Adipocyte (in vitro differentiated cells): ENCODE measurements around the gene UNC5A.

Experiments
- DNase-seq: peaks from one replicate; pipeline ENCODE4 v3.0.0-alpha.2; 2015; ENCODE audit warnings: low read depth
- H3K27me3 ChIP-seq: replicated peaks from 2 replicates; pipeline ENCODE4 v1.7.0; 2013; ENCODE audit warnings: mild to moderate bottlenecking, low read length, moderate library complexity; ENCODE audit not compliant: control insufficient read depth, insufficient read depth
- H3K36me3 ChIP-seq: 2 replicates; pipeline ENCODE4 v1.7.0; 2013; ENCODE audit warnings: low read length, mild to moderate bottlenecking, moderate library complexity; ENCODE audit not compliant: control insufficient read depth, insufficient read depth, severe bottlenecking
- H3K4me1 ChIP-seq: 2 replicates; pipeline ENCODE4 v1.7.0; 2013; ENCODE audit warnings: mild to moderate bottlenecking, low read length, moderate library complexity; ENCODE audit not compliant: control insufficient read depth, insufficient read depth
- H3K4me3 ChIP-seq: 2 replicates; pipeline ENCODE4 v1.7.0; 2013; ENCODE audit warnings: mild to moderate bottlenecking, low read length, moderate library complexity
- H3K9ac ChIP-seq: 2 replicates; pipeline ENCODE4 v1.7.0; 2013; ENCODE audit warnings: mild to moderate bottlenecking, low read length, moderate library complexity
- H3K9me3 ChIP-seq: 2 replicates; pipeline ENCODE4 v1.7.0; 2013; ENCODE audit warnings: mild to moderate bottlenecking, low read length, moderate library complexity; ENCODE audit not compliant: control insufficient read depth

Gene UNC5A

GRCh38 chr5:176888016-176888864 is 77.9 kb downstream of the UNC5A start:
- H3K4me3 ChIP-seq: no peak overlapping the region
- H3K36me3 ChIP-seq: no peaks in the 10 kb centered on the region
- peaks cover 59% of the 10 kb centered on the region for H3K27me3 ChIP-seq
- no peaks in the 10 kb centered on the region for H3K4me1 ChIP-seq
- DNase-seq: no peak
- no peak overlapping the region for H3K9ac ChIP-seq
- no peaks in the 10 kb centered on the region for H3K9me3 ChIP-seq

GRCh38 chr5:176888865-176889165 is 78.5 kb downstream of the UNC5A start:
- no peaks in the 10 kb centered on the region for H3K36me3 ChIP-seq
- H3K4me3 ChIP-seq: no peak overlapping the region
- no peaks in the 10 kb centered on the region for H3K4me1 ChIP-seq
- no peak for DNase-seq
- peaks cover 53% of the 10 kb centered on the region for H3K27me3 ChIP-seq
- H3K9ac ChIP-seq: no peak overlapping the region
- no peaks in the 10 kb centered on the region for H3K9me3 ChIP-seq

- no peak for DNase-seq
- H3K9ac ChIP-seq: no peak overlapping the region
- no peaks in the 10 kb centered on the region for H3K9me3 ChIP-seq
- H3K4me3 ChIP-seq: no peak overlapping the region
- peaks cover 52% of the 10 kb centered on the region for H3K27me3 ChIP-seq
- no peaks in the 10 kb centered on the region for H3K4me1 ChIP-seq
- H3K36me3 ChIP-seq: no peaks in the 10 kb centered on the region
Measured at GRCh38 chr5:176889321-176890280, 79.2 kb downstream of the UNC5A start.

- Histone ChIP-seq H3K9ac (no peak overlapping the region), H3K9me3 (no peaks in the 10 kb centered on the region), H3K27me3 (peaks cover 48% of the 10 kb centered on the region), H3K4me3 (no peak overlapping the region), H3K36me3 (no peaks in the 10 kb centered on the region), H3K4me1 (no peaks in the 10 kb centered on the region)
- no peak for DNase-seq
Measured at GRCh38 chr5:176890455-176891330, 80.3 kb downstream of the UNC5A start.

GRCh38 chr5:176891331-176891958 is 81.1 kb downstream of the UNC5A start:
- no peak overlapping the region for H3K4me3 ChIP-seq
- H3K9ac ChIP-seq: no peak overlapping the region
- H3K36me3 ChIP-seq: no peaks in the 10 kb centered on the region
- DNase-seq: no peak
- H3K9me3 ChIP-seq: no peaks in the 10 kb centered on the region
- no peaks in the 10 kb centered on the region for H3K4me1 ChIP-seq
- H3K27me3 ChIP-seq: peaks cover 48% of the 10 kb centered on the region

DNA sequence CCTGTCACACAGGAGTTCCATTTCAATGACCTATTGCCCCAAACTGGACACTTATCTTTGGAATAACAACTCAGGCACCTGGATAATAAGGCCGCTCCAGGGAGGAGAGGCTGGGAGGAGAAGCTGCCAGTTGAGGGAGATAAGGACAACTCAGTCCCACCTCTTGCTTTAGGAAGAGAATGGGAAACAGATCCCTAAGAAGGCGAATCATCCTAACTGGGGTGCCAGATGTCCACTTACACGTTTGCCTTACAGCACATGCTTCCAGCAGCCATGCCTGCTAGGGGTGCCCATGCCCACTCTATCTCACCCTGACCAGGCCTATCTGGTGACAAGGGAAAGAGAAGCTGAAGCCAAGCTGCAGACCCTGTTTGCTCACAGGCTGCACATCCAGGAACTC is 82.3 kb downstream of the UNC5A start:
- peaks cover 52% of the 10 kb centered on the region for H3K27me3 ChIP-seq

GRCh38 chr5:176894298-176894697 is 83.9 kb downstream of the UNC5A start:
- Histone ChIP-seq H3K4me1 (no peaks in the 10 kb centered on the region), H3K4me3 (no peak overlapping the region), H3K9ac (no peak overlapping the region), H3K9me3 (no peaks in the 10 kb centered on the region), H3K27me3 (peaks cover 40% of the 10 kb centered on the region), H3K36me3 (no peaks in the 10 kb centered on the region)
- no peak for DNase-seq

More for the DNA sequence above, 82.3 kb downstream of the UNC5A start:
- no peak for DNase-seq
- no peaks in the 10 kb centered on the region for H3K4me1 ChIP-seq
- no peak overlapping the region for H3K9ac ChIP-seq
- no peaks in the 10 kb centered on the region for H3K36me3 ChIP-seq
- no peak overlapping the region for H3K4me3 ChIP-seq
- no peaks in the 10 kb centered on the region for H3K9me3 ChIP-seq

DNA sequence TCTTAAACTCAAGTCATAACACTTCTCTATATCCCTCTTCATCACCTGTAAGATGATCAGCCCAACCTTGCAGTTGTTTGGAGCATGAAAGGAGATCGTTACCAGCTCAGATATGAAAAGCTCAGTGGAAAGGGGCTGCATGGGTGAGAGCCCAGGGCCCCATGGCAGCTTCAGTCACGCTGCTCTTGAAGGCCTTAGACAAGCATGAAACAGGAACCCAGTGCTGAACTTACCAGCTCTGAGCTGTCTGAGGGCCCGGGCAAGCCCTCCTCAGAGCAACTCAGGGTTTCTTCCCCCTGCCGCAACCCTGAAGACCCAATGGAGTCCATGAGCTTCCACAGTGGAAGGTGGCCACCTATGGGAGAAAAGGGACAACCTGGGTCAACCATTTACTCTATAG is 85.5 kb downstream of the UNC5A start:
- Histone ChIP-seq H3K9ac (no peak overlapping the region), H3K4me1 (no peaks in the 10 kb centered on the region), H3K27me3 (peaks cover 29% of the 10 kb centered on the region), H3K36me3 (no peaks in the 10 kb centered on the region), H3K4me3 (no peak overlapping the region), H3K9me3 (no peaks in the 10 kb centered on the region)
- no peak for DNase-seq

DNA sequence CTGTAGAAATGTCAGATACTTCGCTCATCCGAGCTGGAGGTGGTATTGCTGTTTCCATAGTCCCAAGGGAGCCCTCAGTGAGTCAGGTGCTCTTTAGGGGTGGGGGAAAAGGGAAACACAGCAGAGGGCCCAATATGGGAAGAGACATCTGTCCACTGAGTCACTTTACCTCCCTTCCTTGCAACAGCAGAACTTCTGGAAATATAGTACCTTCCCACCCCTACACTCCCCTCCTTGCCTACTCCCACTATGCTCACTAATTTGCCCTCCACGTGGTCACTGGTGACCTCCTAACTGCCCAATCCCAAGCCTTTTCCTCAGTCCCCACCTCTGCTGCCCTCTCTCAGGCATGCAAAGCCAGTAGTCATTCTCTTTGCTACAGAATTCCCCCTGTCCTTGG is 86.9 kb downstream of the UNC5A start:
- H3K9ac ChIP-seq: no peak overlapping the region
- H3K27me3 ChIP-seq: peaks cover 15% of the 10 kb centered on the region
- no peaks in the 10 kb centered on the region for H3K9me3 ChIP-seq
- no peaks in the 10 kb centered on the region for H3K4me1 ChIP-seq
- peaks cover 4% of the 10 kb centered on the region for H3K36me3 ChIP-seq
- no peak overlapping the region for H3K4me3 ChIP-seq
- DNase-seq: no peak

DNA sequence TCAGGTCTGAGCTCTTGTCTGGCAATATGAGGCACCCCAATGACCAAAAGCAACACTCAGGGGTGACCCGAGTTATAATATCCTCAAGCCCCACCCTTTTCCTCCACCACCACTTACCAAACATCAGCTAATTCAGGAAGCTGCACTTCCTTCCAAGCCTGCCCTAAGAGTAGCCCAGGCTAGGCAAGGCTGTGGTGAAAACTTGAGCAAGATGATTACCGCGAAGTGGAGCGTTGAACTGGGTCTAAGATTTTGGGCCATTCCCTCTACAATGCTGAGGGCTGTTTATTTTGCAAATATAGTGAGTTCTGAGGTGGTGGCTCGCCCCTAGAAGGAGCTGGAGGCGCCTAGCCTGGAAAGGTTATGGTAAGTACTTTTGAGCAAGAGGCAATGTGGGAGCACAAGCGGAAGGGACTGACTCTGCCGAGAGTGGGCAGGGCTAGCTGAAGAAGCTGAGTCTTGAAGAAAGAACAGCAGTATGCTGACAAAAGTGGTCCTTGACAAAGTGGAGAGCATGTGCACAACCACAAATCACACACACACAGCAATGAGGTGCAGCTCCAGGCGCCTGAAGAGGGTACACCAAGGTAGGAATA is 89.0 kb downstream of the UNC5A start, which contains the start of gene HK3:
TSS of gene HK3 (minus strand) at position 51 of the 596 bp plus-strand sequence. CDS start 3,187 bp downstream, outside the sequence.
- Histone ChIP-seq H3K9me3 (no peaks in the 10 kb centered on the region), H3K4me3 (no peak within 1 kb of the TSS), H3K27me3 (peaks cover 8% of the 10 kb centered on the region), H3K4me1 (no peaks in the 10 kb centered on the region), H3K9ac (no peak within 1 kb of the TSS), H3K36me3 (peaks cover 25% of the 10 kb centered on the region)
- DNase-seq: no peak
